Measurements from ENCODE around the gene DOCK2.

The DOCK2 gene

GRCh38 chr5:169736653-169737052 lies 99.6 kb downstream of the DOCK2 start:
- H3K36me3 ChIP-seq = no peaks in the 10 kb centered on the region
- no peaks in the 10 kb centered on the region for H3K9me3 ChIP-seq (ENCODE audit: severe bottlenecking)
- no peak overlapping the region for H3K4me3 ChIP-seq (ENCODE audit: low read depth, low read length)
- H3K27ac ChIP-seq = no peak overlapping the region
- no peak for TF ChIP-seq CTCF (IDR thresholded peaks at IDR 0.05; ENCODE audit: low read depth, low read length)
- no peak for DNase-seq
- H3K27me3 ChIP-seq (ENCODE audit: insufficient read depth, low read depth, severe bottlenecking) = peaks cover 45% of the 10 kb centered on the region

GRCh38 chr5:169740435-169740834 lies 103.4 kb downstream of the DOCK2 start:
- DNase-seq = no peak
- H3K36me3 ChIP-seq = no peaks in the 10 kb centered on the region
- no peak for TF ChIP-seq CTCF (IDR thresholded peaks at IDR 0.05; ENCODE audit: low read depth, low read length)

GRCh38 chr5:169742771-169743296 lies 105.8 kb downstream of the DOCK2 start:
- TF ChIP-seq CTCF (IDR thresholded peaks at IDR 0.05; ENCODE audit: low read depth, low read length) = no peak
- H3K27me3 ChIP-seq (ENCODE audit: insufficient read depth, low read depth, severe bottlenecking) = peaks cover 63% of the 10 kb centered on the region
- no peak overlapping the region for H3K4me3 ChIP-seq (ENCODE audit: low read depth, low read length)
- H3K36me3 ChIP-seq = no peaks in the 10 kb centered on the region
- DNase-seq = no peak
- H3K9me3 ChIP-seq (ENCODE audit: severe bottlenecking) = no peaks in the 10 kb centered on the region
- H3K27ac ChIP-seq = no peak overlapping the region

More at GRCh38 chr5:169740435-169740834, 103.4 kb downstream of the DOCK2 start:
- Histone ChIP-seq H3K27ac (no peak overlapping the region), H3K9me3 (ENCODE audit: severe bottlenecking) (no peaks in the 10 kb centered on the region), H3K4me3 (ENCODE audit: low read depth, low read length) (no peak overlapping the region), H3K27me3 (ENCODE audit: insufficient read depth, low read depth, severe bottlenecking) (peaks cover 52% of the 10 kb centered on the region)

- no peak overlapping the region for H3K4me3 ChIP-seq (ENCODE audit: low read depth, low read length)
- H3K27me3 ChIP-seq (ENCODE audit: insufficient read depth, low read depth, severe bottlenecking) = peaks cover 61% of the 10 kb centered on the region
- no peaks in the 10 kb centered on the region for H3K36me3 ChIP-seq
- TF ChIP-seq CTCF (IDR thresholded peaks at IDR 0.05; ENCODE audit: low read depth, low read length) = no peak
- no peaks in the 10 kb centered on the region for H3K9me3 ChIP-seq (ENCODE audit: severe bottlenecking)
- no peak for DNase-seq
- H3K27ac ChIP-seq = no peak overlapping the region
These were observed 107.3 kb downstream of the DOCK2 start for GRCh38 chr5:169744336-169744735.

- Histone ChIP-seq H3K27ac (no peak overlapping the region), H3K9me3 (ENCODE audit: severe bottlenecking) (no peaks in the 10 kb centered on the region), H3K4me3 (ENCODE audit: low read depth, low read length) (no peak overlapping the region), H3K27me3 (ENCODE audit: insufficient read depth, low read depth, severe bottlenecking) (peaks cover 72% of the 10 kb centered on the region), H3K36me3 (no peaks in the 10 kb centered on the region)
- DNase-seq = no peak
- TF ChIP-seq CTCF (IDR thresholded peaks at IDR 0.05; ENCODE audit: low read depth, low read length) = no peak
These were observed 108.5 kb downstream of the DOCK2 start for GRCh38 chr5:169745441-169746146.
